AG10803 (cell line): ENCODE results near the gene C1orf210.

ENCODE experiments used
- DNase-seq: peaks from one replicate; pipeline ENCODE4 v3.0.0; 2010; ENCODE audit warnings: low read depth
- H3K4me3 ChIP-seq: 2 replicates; pipeline ENCODE4 v1.5.1; 2011; ENCODE audit warnings: mild to moderate bottlenecking, low read length, control low read depth
- TF ChIP-seq, protein P1 (sequence below): conservative IDR thresholded peaks from 2 replicates; pipeline ENCODE4 v1.5.1; 2011; ENCODE audit warnings: mild to moderate bottlenecking, low read length, control low read depth, inconsistent platforms

The C1orf210 gene

DNA sequence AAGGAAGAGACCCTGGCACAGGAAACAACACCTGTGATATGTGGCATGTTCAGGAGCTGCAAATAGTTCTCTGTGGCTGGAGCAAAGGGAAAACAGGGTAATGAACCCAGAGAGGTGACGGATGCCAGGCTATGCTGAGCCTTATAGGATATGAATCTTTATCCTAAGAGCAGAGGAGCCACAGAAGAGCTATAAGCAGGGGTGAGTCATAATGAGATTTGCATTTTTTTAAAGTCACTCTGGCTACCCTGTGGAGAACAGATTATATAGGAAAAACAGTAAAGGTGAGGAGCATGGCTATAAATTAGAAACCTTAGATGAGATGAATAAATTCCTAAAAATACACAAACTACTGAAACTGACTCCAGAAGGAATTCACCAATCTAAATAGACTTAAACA is 39.4 kb upstream of the C1orf210 start:
- TF ChIP-seq, protein P1, sequence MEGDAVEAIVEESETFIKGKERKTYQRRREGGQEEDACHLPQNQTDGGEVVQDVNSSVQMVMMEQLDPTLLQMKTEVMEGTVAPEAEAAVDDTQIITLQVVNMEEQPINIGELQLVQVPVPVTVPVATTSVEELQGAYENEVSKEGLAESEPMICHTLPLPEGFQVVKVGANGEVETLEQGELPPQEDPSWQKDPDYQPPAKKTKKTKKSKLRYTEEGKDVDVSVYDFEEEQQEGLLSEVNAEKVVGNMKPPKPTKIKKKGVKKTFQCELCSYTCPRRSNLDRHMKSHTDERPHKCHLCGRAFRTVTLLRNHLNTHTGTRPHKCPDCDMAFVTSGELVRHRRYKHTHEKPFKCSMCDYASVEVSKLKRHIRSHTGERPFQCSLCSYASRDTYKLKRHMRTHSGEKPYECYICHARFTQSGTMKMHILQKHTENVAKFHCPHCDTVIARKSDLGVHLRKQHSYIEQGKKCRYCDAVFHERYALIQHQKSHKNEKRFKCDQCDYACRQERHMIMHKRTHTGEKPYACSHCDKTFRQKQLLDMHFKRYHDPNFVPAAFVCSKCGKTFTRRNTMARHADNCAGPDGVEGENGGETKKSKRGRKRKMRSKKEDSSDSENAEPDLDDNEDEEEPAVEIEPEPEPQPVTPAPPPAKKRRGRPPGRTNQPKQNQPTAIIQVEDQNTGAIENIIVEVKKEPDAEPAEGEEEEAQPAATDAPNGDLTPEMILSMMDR: no peak
- DNase-seq: no peak

DNA sequence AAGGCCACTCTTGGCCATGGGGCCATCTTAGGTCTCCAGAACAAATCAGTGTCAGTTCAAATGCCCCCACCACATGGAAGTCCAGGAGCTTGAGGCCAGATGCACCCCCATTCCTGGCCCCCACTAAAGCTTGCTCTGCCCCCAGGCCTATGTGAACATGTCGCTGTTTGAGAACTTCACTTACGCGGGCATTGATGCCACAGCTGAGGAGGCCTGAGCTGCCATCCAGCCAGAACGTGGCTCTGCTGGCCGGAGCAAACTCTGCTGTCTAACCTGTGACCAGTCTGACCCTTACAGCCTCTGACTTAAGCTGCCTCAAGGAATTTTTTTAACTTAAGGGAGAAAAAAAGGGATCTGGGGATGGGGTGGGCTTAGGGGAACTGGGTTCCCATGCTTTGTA is 37.1 kb upstream of the C1orf210 start:
- H3K4me3 ChIP-seq: no peak overlapping the region
- TF ChIP-seq, protein P1: no peak

More for the DNA sequence above, 39.4 kb upstream of the C1orf210 start:
- no peak overlapping the region for H3K4me3 ChIP-seq

DNA sequence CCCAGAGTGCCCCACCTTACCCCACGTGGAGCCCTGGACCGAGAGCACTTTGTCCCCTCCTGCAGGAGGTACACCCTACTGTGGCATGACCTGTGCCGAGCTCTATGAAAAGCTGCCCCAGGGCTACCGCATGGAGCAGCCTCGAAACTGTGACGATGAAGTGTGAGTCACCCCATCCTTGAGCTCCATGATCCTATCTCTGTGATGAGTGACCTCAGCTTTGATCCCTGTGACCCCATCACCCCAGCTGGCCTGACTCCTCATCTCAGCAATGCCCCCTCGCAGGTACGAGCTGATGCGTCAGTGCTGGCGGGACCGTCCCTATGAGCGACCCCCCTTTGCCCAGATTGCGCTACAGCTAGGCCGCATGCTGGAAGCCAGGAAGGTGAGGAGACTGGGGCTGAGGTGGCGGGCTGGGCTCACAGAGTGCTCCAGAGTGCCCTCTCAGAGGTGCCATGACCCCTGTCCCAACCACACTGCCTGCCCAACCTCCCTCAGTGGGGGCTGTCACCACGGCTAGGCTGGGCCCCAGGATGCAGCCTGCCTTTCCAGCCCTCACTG is 36.0 kb upstream of the C1orf210 start:
- TF ChIP-seq, protein P1: no peak
- no peak for DNase-seq
- H3K4me3 ChIP-seq: no peak overlapping the region

More for the DNA sequence above, 37.1 kb upstream of the C1orf210 start:
- DNase-seq: no peak

DNA sequence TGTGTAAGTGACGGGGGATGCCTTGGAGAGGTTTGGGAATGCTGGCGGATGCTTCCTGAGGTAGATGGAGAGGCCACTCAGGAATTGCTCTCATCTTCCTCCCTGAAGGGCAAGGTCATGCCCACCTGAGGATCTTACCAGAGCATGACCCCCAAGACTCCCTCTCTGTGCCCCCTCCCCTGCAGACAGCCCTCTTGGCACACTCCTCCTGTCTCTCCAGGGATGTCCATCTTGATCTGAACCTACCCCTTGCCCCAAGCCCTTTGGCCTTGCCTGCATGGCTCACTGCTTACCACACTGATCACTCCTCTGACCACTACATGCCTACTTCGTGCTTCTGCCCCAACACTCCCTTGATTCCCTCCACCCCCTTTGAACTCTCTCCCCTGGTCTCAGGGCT is 34.4 kb upstream of the C1orf210 start:
- H3K4me3 ChIP-seq: no peak overlapping the region
- DNase-seq: no peak
- TF ChIP-seq, protein P1: no peak

DNA sequence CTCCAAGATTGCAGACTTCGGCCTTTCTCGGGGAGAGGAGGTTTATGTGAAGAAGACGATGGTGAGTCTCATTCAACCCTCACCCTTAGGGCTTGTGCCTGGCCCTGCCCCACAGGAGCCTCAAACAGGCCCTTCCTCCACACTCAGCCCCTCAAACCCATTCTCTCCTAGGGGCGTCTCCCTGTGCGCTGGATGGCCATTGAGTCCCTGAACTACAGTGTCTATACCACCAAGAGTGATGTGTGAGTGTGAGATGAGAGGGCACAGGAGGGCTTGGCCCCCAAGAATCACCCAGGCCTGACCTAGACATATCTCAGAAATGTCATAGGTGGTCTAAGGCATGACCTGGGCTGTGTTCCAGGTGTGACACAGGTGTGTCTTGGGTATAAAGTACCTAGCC is 33.9 kb upstream of the C1orf210 start:
- H3K4me3 ChIP-seq: no peak overlapping the region
- no peak for DNase-seq
- TF ChIP-seq, protein P1: no peak

DNA sequence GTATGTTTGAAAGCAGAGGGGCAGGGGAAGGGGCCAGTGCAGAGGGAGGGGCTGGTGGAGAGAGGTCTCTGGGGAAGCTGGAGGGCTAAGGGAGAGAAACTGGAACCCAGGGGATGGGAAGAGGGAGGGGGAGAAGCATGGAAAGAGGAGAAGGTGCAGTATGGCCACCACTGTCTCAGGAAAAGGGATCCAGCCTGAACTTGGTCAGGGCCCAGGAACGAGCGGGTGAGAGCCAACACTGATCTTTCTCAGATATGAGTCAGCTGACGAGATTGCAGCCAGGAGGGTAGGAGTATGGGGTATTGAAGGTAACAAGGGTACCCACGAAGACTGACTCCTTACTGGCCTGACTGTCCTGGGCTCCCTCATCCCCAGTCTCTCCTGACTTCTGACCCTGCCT is 33.5 kb upstream of the C1orf210 start:
- H3K4me3 ChIP-seq: no peak overlapping the region
- no peak for DNase-seq
- TF ChIP-seq, protein P1: no peak

DNA sequence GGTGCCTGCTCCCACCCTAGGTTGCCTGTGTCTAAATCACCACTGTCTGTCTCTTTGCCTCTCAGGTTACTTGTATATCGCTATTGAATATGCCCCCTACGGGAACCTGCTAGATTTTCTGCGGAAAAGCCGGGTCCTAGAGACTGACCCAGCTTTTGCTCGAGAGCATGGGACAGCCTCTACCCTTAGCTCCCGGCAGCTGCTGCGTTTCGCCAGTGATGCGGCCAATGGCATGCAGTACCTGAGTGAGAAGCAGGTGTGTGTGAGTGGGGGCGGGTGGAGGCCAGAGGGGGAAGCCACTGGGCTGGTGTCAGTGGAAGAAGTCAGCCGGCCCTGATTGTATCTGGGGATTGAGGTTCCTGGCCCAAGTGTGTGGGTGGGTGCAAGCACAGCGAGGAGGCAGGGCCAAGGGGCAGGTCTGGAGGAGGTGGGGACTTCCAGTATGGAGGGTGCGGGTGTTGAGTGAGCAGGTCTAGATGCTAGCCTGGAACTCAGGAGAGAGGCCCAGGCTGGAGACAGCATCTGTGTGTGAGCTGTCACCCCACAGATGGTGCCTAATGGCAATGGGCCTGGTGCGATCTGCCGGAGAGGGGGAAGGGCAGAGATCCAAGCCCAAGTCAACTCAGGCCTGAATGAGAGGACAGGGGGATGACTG is 32.6 kb upstream of the C1orf210 start:
- H3K4me3 ChIP-seq: no peak overlapping the region
- TF ChIP-seq, protein P1: no peak
- peak; percentile 27 for DNase-seq
